Colonic mucosa (tissue), 4 donors: ENCODE measurements around the gene LPIN1. TPM values are rescaled to one million over a fixed set of nuclear protein-coding genes. Genes with fewer than 3 reads are reported as not detected.

Experiments used
- DNase-seq: peaks from one replicate; pipeline ENCODE4 v3.0.0-alpha.2; 2020
- H3K27ac ChIP-seq: fragments of 200-600 bp; one replicate; pipeline ENCODE4 v1.8.0; 2021
- H3K27me3 ChIP-seq: fragments of 200-600 bp; one replicate; pipeline ENCODE4 v1.8.0; 2021
- H3K36me3 ChIP-seq: fragments of 200-600 bp; one replicate; pipeline ENCODE4 v1.8.0; 2021
- H3K4me1 ChIP-seq: fragments of 200-600 bp; one replicate; pipeline ENCODE4 v1.8.0; 2021; ENCODE audit warnings: mild to moderate bottlenecking
- H3K4me3 ChIP-seq: fragments of 200-600 bp; one replicate; pipeline ENCODE4 v1.8.0; 2021
- H3K9ac ChIP-seq, 2 donors: one replicate each; pipeline ENCODE4 v1.7.0; 2013; ENCODE audit warnings: control low read depth in 2 of 2, low read depth in 2 of 2, low read length in 2 of 2
- H3K9me3 ChIP-seq: fragments of 200-600 bp; one replicate; pipeline ENCODE4 v1.8.0; 2021
- CTCF ChIP-seq: fragments of 200-600 bp; IDR thresholded peaks from one replicate; pipeline ENCODE4 v1.8.0; 2022; ENCODE audit warnings: antibody characterized with exemption, mild to moderate bottlenecking
- intact Hi-C: fragments of 100-400 bp; cut with DNase I; formaldehyde crosslinking; loops from one replicate; pipeline ENCODE4 v1.14.1; 2022
- total RNA-seq, 2 donors: library from RNA; stranded (reverse); fragmentation: NEBNext Ultra II Directional in 1 of 2; extraction: Animal tissue kit (Norgen Biotek cat#: 25700) in 1 of 2; gene quantifications; one replicate each; pipeline ENCODE4 v1.2.1, GENCODE V29; 2021
- donor health status: healthy.
- donor health status: DM: no; HTN: no; CAD: no.
- donor health status: DM: no; HTN: no; CAD: no.

Gene LPIN1
- total RNA-seq, 2 donors from 2014 or later: 17.3 to 45.7 TPM

- intact Hi-C loops: no loop called here
- Histone ChIP-seq H3K36me3 (peaks cover 8% of the 10 kb centered on the region), H3K9ac (no peak overlapping the region), H3K4me3 (no peak overlapping the region), H3K27ac (no peak overlapping the region), H3K27me3 (no peaks in the 10 kb centered on the region), H3K9me3 (no peaks in the 10 kb centered on the region), H3K4me1 (peaks cover 4% of the 10 kb centered on the region)
- no peak for DNase-seq
- TF ChIP-seq CTCF: no peak
Observed at GRCh38 chr2:11762799-11763461, 16.5 kb downstream of the LPIN1 start.

GRCh38 chr2:11764359-11764758 is 17.9 kb downstream of the LPIN1 start:
- Histone ChIP-seq H3K27me3 (no peaks in the 10 kb centered on the region), H3K4me1 (peaks cover 4% of the 10 kb centered on the region), H3K9ac (no peak overlapping the region), H3K4me3 (no peak overlapping the region), H3K27ac (no peak overlapping the region), H3K36me3 (peaks cover 8% of the 10 kb centered on the region), H3K9me3 (no peaks in the 10 kb centered on the region)
- TF ChIP-seq CTCF: no peak
- DNase-seq: peak; percentile 73
- intact Hi-C loops: no loop called here

- intact Hi-C loops: no loop called here
- H3K27me3 ChIP-seq: no peaks in the 10 kb centered on the region
- H3K9me3 ChIP-seq: no peaks in the 10 kb centered on the region
- peaks cover 8% of the 10 kb centered on the region for H3K36me3 ChIP-seq
- no peak for TF ChIP-seq CTCF
- DNase-seq: no peak
- no peak overlapping the region for H3K27ac ChIP-seq
- H3K4me1 ChIP-seq: peaks cover 4% of the 10 kb centered on the region
- no peak overlapping the region for H3K4me3 ChIP-seq
- no peak overlapping the region for H3K9ac ChIP-seq
Observed at GRCh38 chr2:11764920-11765319, 18.5 kb downstream of the LPIN1 start.

- no peak for TF ChIP-seq CTCF
- no peak overlapping the region for H3K27ac ChIP-seq
- H3K4me3 ChIP-seq: no peak overlapping the region
- no peaks in the 10 kb centered on the region for H3K9me3 ChIP-seq
- intact Hi-C loops: no loop called here
- no peak for DNase-seq
- H3K27me3 ChIP-seq: no peaks in the 10 kb centered on the region
- H3K36me3 ChIP-seq: peaks cover 8% of the 10 kb centered on the region
- H3K9ac ChIP-seq: no peak overlapping the region
- peaks cover 4% of the 10 kb centered on the region for H3K4me1 ChIP-seq
Observed at GRCh38 chr2:11765501-11765900, 19.1 kb downstream of the LPIN1 start.

GRCh38 chr2:11766016-11766415 is 19.6 kb downstream of the LPIN1 start:
- no peak for TF ChIP-seq CTCF
- Histone ChIP-seq H3K36me3 (peaks cover 8% of the 10 kb centered on the region), H3K27ac (no peak overlapping the region), H3K4me3 (no peak overlapping the region), H3K27me3 (no peaks in the 10 kb centered on the region), H3K9me3 (no peaks in the 10 kb centered on the region), H3K4me1 (peaks cover 3% of the 10 kb centered on the region), H3K9ac (no peak overlapping the region)
- DNase-seq: no peak
- intact Hi-C loops: no loop called here
